ENCODE data around the gene GPR107. TPM values are rescaled to one million over a fixed set of nuclear protein-coding genes. Genes with fewer than 3 reads are reported as not detected.

Gene GPR107
- total RNA-seq, 1 donor from 2014 or later = 29.4 TPM

GRCh38 chr9:130138791-130139190, 85.1 kb downstream of the GPR107 start:
- no peak for DNase-seq (ENCODE audit: low read depth)
- TF ChIP-seq CTCF (IDR thresholded peaks at IDR 0.05; ENCODE audit: insufficient read depth, low read length, poor library complexity, severe bottlenecking) = no peak
- Histone ChIP-seq H3K27me3 (ENCODE audit: control insufficient read depth, insufficient read depth, low read length) (no peaks in the 10 kb centered on the region), H3K4me3 (ENCODE audit: low read depth, low read length) (no peak overlapping the region), H3K36me3 (ENCODE audit: control insufficient read depth, insufficient read depth, low read length) (no peaks in the 10 kb centered on the region)

GRCh38 chr9:130139251-130139650, 85.5 kb downstream of the GPR107 start:
- TF ChIP-seq CTCF (IDR thresholded peaks at IDR 0.05; ENCODE audit: insufficient read depth, low read length, poor library complexity, severe bottlenecking) = no peak
- no peaks in the 10 kb centered on the region for H3K27me3 ChIP-seq (ENCODE audit: control insufficient read depth, insufficient read depth, low read length)
- no peaks in the 10 kb centered on the region for H3K36me3 ChIP-seq (ENCODE audit: control insufficient read depth, insufficient read depth, low read length)
- DNase-seq (ENCODE audit: low read depth) = no peak
- H3K4me3 ChIP-seq (ENCODE audit: low read depth, low read length) = no peak overlapping the region

GRCh38 chr9:130140706-130141105, 87.0 kb downstream of the GPR107 start:
- Histone ChIP-seq H3K27me3 (ENCODE audit: control insufficient read depth, insufficient read depth, low read length) (no peaks in the 10 kb centered on the region), H3K36me3 (ENCODE audit: control insufficient read depth, insufficient read depth, low read length) (no peaks in the 10 kb centered on the region), H3K4me3 (ENCODE audit: low read depth, low read length) (no peak overlapping the region)
- TF ChIP-seq CTCF (IDR thresholded peaks at IDR 0.05; ENCODE audit: insufficient read depth, low read length, poor library complexity, severe bottlenecking) = no peak
- DNase-seq (ENCODE audit: low read depth) = no peak

- no peak for DNase-seq (ENCODE audit: low read depth)
Measured at GRCh38 chr9:130142056-130142455, 88.3 kb downstream of the GPR107 start.

GRCh38 chr9:130142641-130143040, 88.9 kb downstream of the GPR107 start:
- no peak overlapping the region for H3K4me3 ChIP-seq (ENCODE audit: low read depth, low read length)
- H3K27me3 ChIP-seq (ENCODE audit: control insufficient read depth, insufficient read depth, low read length) = no peaks in the 10 kb centered on the region
- H3K36me3 ChIP-seq (ENCODE audit: control insufficient read depth, insufficient read depth, low read length) = no peaks in the 10 kb centered on the region
- no peak for DNase-seq (ENCODE audit: low read depth)
- TF ChIP-seq CTCF (IDR thresholded peaks at IDR 0.05; ENCODE audit: insufficient read depth, low read length, poor library complexity, severe bottlenecking) = no peak

More at GRCh38 chr9:130142056-130142455, 88.3 kb downstream of the GPR107 start:
- no peak overlapping the region for H3K4me3 ChIP-seq (ENCODE audit: low read depth, low read length)
- no peaks in the 10 kb centered on the region for H3K27me3 ChIP-seq (ENCODE audit: control insufficient read depth, insufficient read depth, low read length)
- no peaks in the 10 kb centered on the region for H3K36me3 ChIP-seq (ENCODE audit: control insufficient read depth, insufficient read depth, low read length)
- TF ChIP-seq CTCF (IDR thresholded peaks at IDR 0.05; ENCODE audit: insufficient read depth, low read length, poor library complexity, severe bottlenecking) = no peak

- no peaks in the 10 kb centered on the region for H3K36me3 ChIP-seq (ENCODE audit: control insufficient read depth, insufficient read depth, low read length)
Measured at GRCh38 chr9:130143279-130143893, 89.7 kb downstream of the GPR107 start.

More at GRCh38 chr9:130143279-130143893, 89.7 kb downstream of the GPR107 start:
- DNase-seq (ENCODE audit: low read depth) = no peak
- Histone ChIP-seq H3K4me3 (ENCODE audit: low read depth, low read length) (no peak overlapping the region), H3K27me3 (ENCODE audit: control insufficient read depth, insufficient read depth, low read length) (no peaks in the 10 kb centered on the region)
- TF ChIP-seq CTCF (IDR thresholded peaks at IDR 0.05; ENCODE audit: insufficient read depth, low read length, poor library complexity, severe bottlenecking) = no peak

Data from kidney epithelial cell (primary cell).